Small intestine (tissue), 7 donors: ENCODE data around the gene SOX6. TPM values are rescaled to one million over a fixed set of nuclear protein-coding genes. Genes with fewer than 3 reads are reported as not detected.

Source experiments
- DNase-seq, 2 donors: peaks; one replicate each; pipeline versions ENCODE4 v3.0.0 to v3.0.0-alpha.2; 2013
- FAIRE-seq: peaks from 2 replicates; lab custom pipeline; 2012; peaks lifted over from hg19 to GRCh38; lab: Jason Lieb, UNC
- H3K27ac ChIP-seq, 3 donors: one replicate each; pipeline ENCODE4 v1.5.1; 2013; ENCODE audit warnings: low read length in 2 of 3, mild to moderate bottlenecking in 2 of 3, control low read depth in 1 of 3, inconsistent platforms in 1 of 3, low read depth in 1 of 3, moderate library complexity in 1 of 3
- H3K27me3 ChIP-seq, 3 donors: one replicate each; pipeline ENCODE4 v1.6.1; 2013; ENCODE audit warnings: low read length in 3 of 3, inconsistent platforms in 1 of 3; ENCODE audit not compliant: control insufficient read depth in 3 of 3, insufficient read depth in 3 of 3
- H3K36me3 ChIP-seq, 3 donors: one replicate each; pipeline ENCODE4 v1.6.1; 2013; ENCODE audit warnings: low read length in 3 of 3, inconsistent platforms in 1 of 3, low read depth in 1 of 3, mild to moderate bottlenecking in 1 of 3, moderate library complexity in 1 of 3; ENCODE audit not compliant: control insufficient read depth in 3 of 3, insufficient read depth in 2 of 3
- H3K4me1 ChIP-seq, 3 donors: one replicate each; pipeline ENCODE4 v1.6.1; 2013; ENCODE audit warnings: low read length in 2 of 3, inconsistent platforms in 1 of 3, low read depth in 1 of 3, mild to moderate bottlenecking in 1 of 3, moderate library complexity in 1 of 3; ENCODE audit not compliant: control insufficient read depth in 3 of 3, insufficient read depth in 2 of 3
- H3K4me3 ChIP-seq, 3 donors: one replicate each; pipeline ENCODE4 v1.5.1; 2013; ENCODE audit warnings: low read length in 3 of 3, control low read depth in 1 of 3, inconsistent platforms in 1 of 3, low read depth in 1 of 3, mild to moderate bottlenecking in 1 of 3, moderate library complexity in 1 of 3
- H3K9me3 ChIP-seq, 2 donors: one replicate each; pipeline ENCODE4 v1.6.1; 2013; ENCODE audit warnings: low read depth in 1 of 2, low read length in 1 of 2; ENCODE audit not compliant: control insufficient read depth in 2 of 2, insufficient read depth in 1 of 2
- WGBS, 3 donors: extraction: QIAGEN DNeasy Blood & Tissue Kit; methylation state at CpG; one replicate each; pipeline ENCODE4 v1.1.7; 2013; 5-methylcytosine and 5-hydroxymethylcytosine counted together
- polyA plus RNA-seq, 4 donors: library from polyadenylated mRNA; stranded (reverse) in 3 of 4; unstranded in 1 of 4; fragments of 200-250 nt in 3 of 4; fragments of 120-200 nt in 1 of 4; gene quantifications; one replicate each; pipeline versions ENCODE4 v1.2.1 to v1.2.3, GENCODE V29; 2013
- donor health status: healthy with polysubstance abuse.
- donor health status: control.
- donor health status: control.
- donor health status: Bipolar disorder and iron deficiency.
- donor health status: healthy.

The SOX6 gene
- polyA plus RNA-seq, 4 donors, result 4.6 to 52.4 (median 7.7) TPM

GRCh38 chr11:16114978-16115871 lies 241.1 kb downstream of the SOX6 start:
- no peaks in the 10 kb centered on the region for H3K9me3 ChIP-seq
- WGBS, 3 donors, result 28 to 55% (median 32%) methylated on average over 1 of the region's 1 CpG
- no peak overlapping the region for H3K4me3 ChIP-seq
- no peaks in the 10 kb centered on the region for H3K27me3 ChIP-seq
- DNase-seq (peak; percentile 58 to 69), FAIRE-seq (no peak)
- peak overlapping the region in 1 of 3 donors; percentile 41 for H3K27ac ChIP-seq
- H3K4me1 ChIP-seq, result peaks cover 0 to 6% (median 0%) of the 10 kb centered on the region in 3 donors
- peaks cover 0 to 3% (median 0%) of the 10 kb centered on the region in 3 donors for H3K36me3 ChIP-seq

GRCh38 chr11:16114431-16114830 lies 241.9 kb downstream of the SOX6 start:
- Histone ChIP-seq H3K27me3 (no peaks in the 10 kb centered on the region), H3K36me3 (peaks cover 0 to 3% (median 0%) of the 10 kb centered on the region in 3 donors), H3K9me3 (no peaks in the 10 kb centered on the region), H3K4me1 (peaks cover 0 to 6% (median 0%) of the 10 kb centered on the region in 3 donors), H3K4me3 (no peak overlapping the region), H3K27ac (no peak overlapping the region)
- 46 to 71% (median 52%) methylated on average over 2 of the region's 2 CpGs for WGBS, 3 donors
- FAIRE-seq (no peak), DNase-seq (no peak)

GRCh38 chr11:16111690-16112089 lies 244.7 kb downstream of the SOX6 start:
- Histone ChIP-seq H3K4me3 (no peak overlapping the region), H3K27me3 (no peaks in the 10 kb centered on the region), H3K4me1 (peaks cover 0 to 6% (median 0%) of the 10 kb centered on the region in 3 donors), H3K9me3 (no peaks in the 10 kb centered on the region), H3K36me3 (peaks cover 0 to 3% (median 0%) of the 10 kb centered on the region in 3 donors), H3K27ac (no peak overlapping the region)
- no peak for FAIRE-seq
- WGBS, 3 donors, result 83 to 98% (median 91%) methylated on average over 2 of the region's 2 CpGs
- DNase-seq, result no peak

- Histone ChIP-seq H3K4me3 (no peak overlapping the region), H3K27ac (no peak overlapping the region), H3K4me1 (peaks cover 0 to 6% (median 0%) of the 10 kb centered on the region in 3 donors), H3K9me3 (no peaks in the 10 kb centered on the region), H3K27me3 (no peaks in the 10 kb centered on the region), H3K36me3 (peaks cover 0 to 3% (median 0%) of the 10 kb centered on the region in 3 donors)
- FAIRE-seq (no peak), DNase-seq (no peak)
- 69 to 89% (median 82%) methylated on average over 2 of the region's 2 CpGs for WGBS, 3 donors
Measured at GRCh38 chr11:16110886-16111285, 245.5 kb downstream of the SOX6 start.

GRCh38 chr11:16099343-16099900 lies 256.9 kb downstream of the SOX6 start:
- WGBS, 3 donors, result 65 to 73% (median 69%) methylated on average over 2 of the region's 2 CpGs
- FAIRE-seq (no peak), DNase-seq (peak; percentile 27 to 42)
- Histone ChIP-seq H3K4me1 (peaks cover 0 to 4% (median 4%) of the 10 kb centered on the region in 3 donors), H3K4me3 (no peak overlapping the region), H3K9me3 (no peaks in the 10 kb centered on the region), H3K27ac (no peak overlapping the region), H3K36me3 (no peaks in the 10 kb centered on the region), H3K27me3 (no peaks in the 10 kb centered on the region)

- Histone ChIP-seq H3K27ac (no peak overlapping the region), H3K4me1 (peaks cover 0 to 4% (median 4%) of the 10 kb centered on the region in 3 donors), H3K36me3 (no peaks in the 10 kb centered on the region), H3K4me3 (no peak overlapping the region), H3K27me3 (no peaks in the 10 kb centered on the region), H3K9me3 (no peaks in the 10 kb centered on the region)
- FAIRE-seq (no peak), DNase-seq (peak in 1 of 2 donors; percentile 74)
- 45 to 75% (median 66%) methylated on average over 3 of the region's 3 CpGs for WGBS, 3 donors
Measured at GRCh38 chr11:16098526-16099205, 257.7 kb downstream of the SOX6 start.

GRCh38 chr11:16097543-16097942 lies 258.8 kb downstream of the SOX6 start:
- 28 to 55% (median 31%) methylated on average over 2 of the region's 2 CpGs for WGBS, 3 donors
- H3K36me3 ChIP-seq, result no peaks in the 10 kb centered on the region
- peaks cover 0 to 4% (median 4%) of the 10 kb centered on the region in 3 donors for H3K4me1 ChIP-seq
- H3K27me3 ChIP-seq, result no peaks in the 10 kb centered on the region
- peak; percentile 33 to 52 for DNase-seq
- H3K9me3 ChIP-seq, result no peaks in the 10 kb centered on the region
- no peak overlapping the region for H3K27ac ChIP-seq
- no peak for FAIRE-seq
- no peak overlapping the region for H3K4me3 ChIP-seq

GRCh38 chr11:16096336-16096735 lies 260.0 kb downstream of the SOX6 start:
- no peak overlapping the region for H3K4me3 ChIP-seq
- no peak for FAIRE-seq
- H3K36me3 ChIP-seq, result no peaks in the 10 kb centered on the region
- no peaks in the 10 kb centered on the region for H3K27me3 ChIP-seq
- H3K27ac ChIP-seq, result no peak overlapping the region
- no peak for DNase-seq
- H3K4me1 ChIP-seq, result peaks cover 0 to 4% (median 4%) of the 10 kb centered on the region in 3 donors
- WGBS, 3 donors, result 79 to 90% (median 89%) methylated on average over 2 of the region's 2 CpGs
- no peaks in the 10 kb centered on the region for H3K9me3 ChIP-seq
